Activated CD8-positive, alpha-beta memory T cell treated with anti-CD3 and anti-CD28 coated beads, Interleukin-2, amount 10 ng/mL, durations not matched to agents 7 days and 5 days (primary cell): ENCODE results near the gene ST6GALNAC2. TPM values are rescaled to one million over a fixed set of nuclear protein-coding genes. Genes with fewer than 3 reads are reported as not detected.
"Not testable (repeated sequence)": the region's sequence is repeated elsewhere in the genome, so short reads cannot be mapped to it uniquely, and the experiment has no call there.

Source experiments
- ATAC-seq: fragments of 150-1000 bp; cut with Tn5 transposase; one replicate; pipeline ENCODE4 v1.10.0; 2021; ENCODE audit warnings: moderate library complexity
- CTCF ChIA-PET: fragments of 350-600 bp; sonication (Branson Sonifier 250); formaldehyde crosslinking; loops from one replicate; lab custom pipeline; 2021; ENCODE audit warnings: antibody characterized with exemption; lab: Charles Lee
- DNase-seq: peaks from one replicate; pipeline ENCODE4 v3.0.0-alpha.2; 2020
- H3K27ac Mint-ChIP-seq: one replicate; pipeline ENCODE4 v1.8.0; 2021; ENCODE audit warnings: mild to moderate bottlenecking, mixed read lengths
- H3K27me3 Mint-ChIP-seq: one replicate; pipeline ENCODE4 v1.8.0; 2021; ENCODE audit warnings: mixed read lengths
- H3K36me3 Mint-ChIP-seq: one replicate; pipeline ENCODE4 v1.8.0; 2021; ENCODE audit warnings: mild to moderate bottlenecking, mixed read lengths
- H3K4me1 Mint-ChIP-seq: one replicate; pipeline ENCODE4 v1.8.0; 2021; ENCODE audit warnings: mixed read lengths
- H3K4me3 Mint-ChIP-seq: one replicate; pipeline ENCODE4 v1.8.0; 2021; ENCODE audit warnings: mild to moderate bottlenecking, moderate library complexity, mixed read lengths
- H3K9me3 Mint-ChIP-seq: one replicate; pipeline ENCODE4 v1.8.0; 2022; ENCODE audit warnings: low read depth, mixed read lengths
- total RNA-seq, 2 experiments: library from RNA; stranded (reverse); gene quantifications; one replicate each; pipeline ENCODE4 v1.2.3, GENCODE V29; 2021

ST6GALNAC2 gene
- total RNA-seq, 2 experiments from 2014 or later = not detected

GRCh38 chr17:76614064-76614759 lies 28.6 kb upstream of the ST6GALNAC2 start:
- peak; percentile 12 for ATAC-seq
- not testable (repeated sequence) for H3K27ac Mint-ChIP-seq

GRCh38 chr17:76612977-76613851 lies 27.6 kb upstream of the ST6GALNAC2 start:
- no peak for DNase-seq
- Mint-ChIP-seq H3K27me3 (no peaks in the 10 kb centered on the region), H3K27ac (no peak overlapping the region), H3K9me3 (no peaks in the 10 kb centered on the region), H3K4me1 (peaks cover 7% of the 10 kb centered on the region), H3K4me3 (no peak overlapping the region), H3K36me3 (no peaks in the 10 kb centered on the region)
- no peak for ATAC-seq
- CTCF ChIA-PET = interaction anchor here (1.0 to 2.6 kb wide), 6 partner anchors 10 to 599 kb away, joined by 3 to 14 read pairs (median 4); no protein-coding TSS in a partner anchor

More at GRCh38 chr17:76614064-76614759, 28.6 kb upstream of the ST6GALNAC2 start:
- DNase-seq, H3K36me3 Mint-ChIP-seq, H3K27me3 Mint-ChIP-seq, H3K4me3 Mint-ChIP-seq, H3K9me3 Mint-ChIP-seq, H3K4me1 Mint-ChIP-seq: not testable (repeated sequence)
- CTCF ChIA-PET = interaction anchor here (1.0 to 1.5 kb wide), 4 partner anchors 10 to 67 kb away, joined by 3 to 6 read pairs (median 4); no protein-coding TSS in a partner anchor

DNA sequence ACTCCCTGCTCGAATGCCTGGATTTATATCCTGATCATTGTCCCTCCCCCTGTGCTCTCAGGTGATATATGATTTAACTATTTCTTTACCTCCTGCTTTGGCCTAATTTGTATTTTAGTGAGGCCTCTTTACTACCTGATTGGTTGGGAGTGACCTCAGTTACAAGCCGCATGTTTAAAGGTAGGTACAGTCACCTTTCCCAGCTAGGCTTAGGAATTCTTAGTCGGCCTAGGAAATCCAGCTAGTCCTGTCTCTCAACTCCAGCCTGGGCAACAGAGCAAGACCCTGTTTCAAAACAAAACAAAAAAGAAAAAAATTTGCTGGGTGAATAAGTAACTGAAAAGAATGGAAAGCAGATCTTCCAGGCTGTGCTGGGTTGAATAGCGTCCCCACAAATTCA lies 26.8 kb upstream of the ST6GALNAC2 start:
- H3K4me1 Mint-ChIP-seq = peaks cover 7% of the 10 kb centered on the region
- CTCF ChIA-PET = interaction anchor here (1.1 to 2.6 kb wide), 2 partner anchors 11 to 598 kb away, joined by 3 to 14 read pairs; no protein-coding TSS in a partner anchor
- no peak overlapping the region for H3K27ac Mint-ChIP-seq
- no peak overlapping the region for H3K4me3 Mint-ChIP-seq
- no peaks in the 10 kb centered on the region for H3K27me3 Mint-ChIP-seq
- no peak for ATAC-seq
- H3K9me3 Mint-ChIP-seq = no peaks in the 10 kb centered on the region
- H3K36me3 Mint-ChIP-seq = no peaks in the 10 kb centered on the region
- DNase-seq = no peak

- H3K27ac Mint-ChIP-seq = no peak overlapping the region
- DNase-seq (no peak), ATAC-seq (no peak)
- no peaks in the 10 kb centered on the region for H3K27me3 Mint-ChIP-seq
- H3K36me3 Mint-ChIP-seq = no peaks in the 10 kb centered on the region
- CTCF ChIA-PET = interaction anchor here (0.5 to 2.6 kb wide), 3 partner anchors 12 to 96 kb away, joined by 3 to 14 read pairs (median 4); no protein-coding TSS in a partner anchor
- no peaks in the 10 kb centered on the region for H3K9me3 Mint-ChIP-seq
- peaks cover 7% of the 10 kb centered on the region for H3K4me1 Mint-ChIP-seq
- H3K4me3 Mint-ChIP-seq = no peak overlapping the region
Measured at GRCh38 chr17:76611758-76612157, 26.1 kb upstream of the ST6GALNAC2 start.

DNA sequence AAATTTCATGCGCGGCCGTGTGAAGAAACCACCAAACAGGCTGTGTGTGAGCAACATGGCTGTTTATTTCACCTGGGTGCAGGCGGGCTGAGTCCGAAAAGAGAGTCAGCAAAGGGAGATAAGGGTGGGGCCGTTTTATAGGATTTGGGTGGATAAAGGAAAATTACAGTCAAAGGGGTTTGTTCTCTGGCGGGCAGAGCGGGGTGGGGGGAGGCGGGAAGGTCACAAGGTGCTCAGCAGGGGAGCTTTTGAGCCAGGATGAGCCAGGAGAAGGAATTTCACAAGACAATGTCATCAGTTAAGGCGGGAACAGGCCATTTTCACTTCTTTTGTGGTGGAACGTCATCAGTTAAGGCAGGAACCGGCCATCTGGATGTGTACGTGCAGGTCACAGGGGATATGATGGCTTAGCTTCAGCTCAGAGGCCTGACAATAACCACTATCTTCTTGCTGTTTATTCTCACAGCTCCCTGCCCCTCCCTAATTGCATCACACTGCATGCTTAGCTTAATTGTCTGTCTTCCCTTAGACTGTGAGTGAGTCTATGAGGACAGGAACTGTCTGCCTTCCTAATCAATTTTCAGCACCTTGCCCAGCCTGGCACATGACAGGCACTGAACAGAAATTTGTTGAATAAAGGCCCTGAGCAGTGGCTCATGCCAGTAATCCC lies 25.6 kb upstream of the ST6GALNAC2 start:
- not testable (repeated sequence) for H3K36me3 Mint-ChIP-seq, H3K27me3 Mint-ChIP-seq, DNase-seq, H3K9me3 Mint-ChIP-seq, H3K4me3 Mint-ChIP-seq, ATAC-seq, H3K27ac Mint-ChIP-seq, H3K4me1 Mint-ChIP-seq
- CTCF ChIA-PET = interaction anchor here (0.8 to 2.6 kb wide), 2 partner anchors 12 to 13 kb away, joined by 3 to 14 read pairs; no protein-coding TSS in a partner anchor

DNA sequence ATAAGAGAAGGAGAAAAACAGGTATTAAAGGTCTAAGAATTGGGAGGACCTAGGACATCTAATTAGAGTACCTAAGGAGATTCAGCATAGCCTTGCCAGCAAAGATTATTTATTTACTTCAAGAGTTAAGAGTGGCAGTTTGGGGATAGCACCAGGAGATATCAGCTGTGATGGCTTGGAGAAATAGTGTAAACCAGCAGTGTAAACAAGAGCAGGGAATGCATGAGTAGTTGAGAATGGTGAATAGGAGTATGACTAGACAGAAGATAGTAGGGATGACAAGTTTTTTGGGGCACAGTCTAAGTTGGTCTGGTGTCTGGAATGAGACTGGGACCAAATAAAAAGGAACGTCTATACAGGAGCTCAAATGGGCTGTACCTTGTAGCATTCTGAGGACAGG lies 21.0 kb upstream of the ST6GALNAC2 start:
- H3K9me3 Mint-ChIP-seq, ATAC-seq, H3K36me3 Mint-ChIP-seq, H3K27ac Mint-ChIP-seq, CTCF ChIA-PET, H3K27me3 Mint-ChIP-seq, H3K4me1 Mint-ChIP-seq, H3K4me3 Mint-ChIP-seq, DNase-seq: not testable (repeated sequence)

DNA sequence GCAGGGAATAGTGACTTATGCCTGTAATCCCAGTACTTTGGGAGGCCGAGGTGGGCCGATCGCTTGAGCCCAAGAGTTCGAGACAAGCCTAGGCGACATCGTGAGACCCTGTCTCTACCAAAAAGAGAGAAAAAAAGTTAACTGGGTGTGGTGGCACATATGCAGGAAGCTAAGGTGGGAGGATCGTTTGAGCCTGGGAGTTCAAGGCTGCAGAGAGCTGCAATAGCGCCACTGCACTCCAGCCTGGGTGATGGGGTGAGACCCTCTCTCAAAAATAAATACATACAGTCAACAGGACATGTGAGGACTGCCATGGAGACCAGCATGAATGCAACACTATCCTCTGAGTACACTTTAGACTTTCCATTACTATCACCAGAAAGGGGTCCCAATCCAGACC lies 15.4 kb upstream of the ST6GALNAC2 start:
- CTCF ChIA-PET = interaction anchor here (1.0 to 1.8 kb wide), 3 partner anchors 13 to 30 kb away, joined by 3 to 6 read pairs (median 3); no protein-coding TSS in a partner anchor

GRCh38 chr17:76599694-76600460 lies 14.2 kb upstream of the ST6GALNAC2 start:
- Mint-ChIP-seq H3K4me3 (no peak overlapping the region), H3K4me1 (peaks cover 12% of the 10 kb centered on the region), H3K9me3 (no peaks in the 10 kb centered on the region), H3K27ac (no peak overlapping the region), H3K27me3 (peaks cover 28% of the 10 kb centered on the region), H3K36me3 (no peaks in the 10 kb centered on the region)
- CTCF ChIA-PET = interaction anchor here (0.6 to 2.6 kb wide), 6 partner anchors 14 to 1489 kb away, joined by 3 to 13 read pairs (median 5); no protein-coding TSS in a partner anchor
- no peak for DNase-seq
- no peak for ATAC-seq

More for the DNA sequence above, 15.4 kb upstream of the ST6GALNAC2 start:
- H3K9me3 Mint-ChIP-seq = no peaks in the 10 kb centered on the region
- peaks cover 12% of the 10 kb centered on the region for H3K4me1 Mint-ChIP-seq
- H3K4me3 Mint-ChIP-seq = no peak overlapping the region
- DNase-seq = no peak
- H3K36me3 Mint-ChIP-seq = no peaks in the 10 kb centered on the region
- peaks cover 24% of the 10 kb centered on the region for H3K27me3 Mint-ChIP-seq
- H3K27ac Mint-ChIP-seq = no peak overlapping the region
- ATAC-seq = no peak

DNA sequence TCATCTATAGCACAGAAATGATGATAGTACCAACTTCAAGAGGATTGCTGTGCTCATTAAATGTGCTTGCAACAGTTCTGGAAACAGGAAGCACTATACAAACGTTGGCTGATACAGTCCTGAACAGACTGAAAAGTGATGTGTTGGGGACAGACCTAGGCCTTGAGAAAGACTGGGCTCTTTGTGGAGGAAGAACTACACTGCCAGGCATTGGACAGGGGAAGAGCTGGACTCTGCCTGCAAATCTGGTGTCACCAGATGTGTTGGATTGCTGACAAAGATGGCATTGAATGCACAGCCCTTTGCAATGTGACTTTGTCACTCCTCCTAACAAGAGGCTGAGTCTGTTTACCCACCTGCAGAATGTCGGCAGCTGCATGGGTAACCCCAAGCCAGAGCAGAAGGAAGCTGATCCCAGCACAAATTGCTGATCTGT lies 12.4 kb upstream of the ST6GALNAC2 start:
- H3K27ac Mint-ChIP-seq = no peak overlapping the region
- no peak for ATAC-seq
- CTCF ChIA-PET = interaction anchor here (0.7 to 2.6 kb wide), 6 partner anchors 14 to 83 kb away, joined by 3 to 13 read pairs (median 4); no protein-coding TSS in a partner anchor

DNA sequence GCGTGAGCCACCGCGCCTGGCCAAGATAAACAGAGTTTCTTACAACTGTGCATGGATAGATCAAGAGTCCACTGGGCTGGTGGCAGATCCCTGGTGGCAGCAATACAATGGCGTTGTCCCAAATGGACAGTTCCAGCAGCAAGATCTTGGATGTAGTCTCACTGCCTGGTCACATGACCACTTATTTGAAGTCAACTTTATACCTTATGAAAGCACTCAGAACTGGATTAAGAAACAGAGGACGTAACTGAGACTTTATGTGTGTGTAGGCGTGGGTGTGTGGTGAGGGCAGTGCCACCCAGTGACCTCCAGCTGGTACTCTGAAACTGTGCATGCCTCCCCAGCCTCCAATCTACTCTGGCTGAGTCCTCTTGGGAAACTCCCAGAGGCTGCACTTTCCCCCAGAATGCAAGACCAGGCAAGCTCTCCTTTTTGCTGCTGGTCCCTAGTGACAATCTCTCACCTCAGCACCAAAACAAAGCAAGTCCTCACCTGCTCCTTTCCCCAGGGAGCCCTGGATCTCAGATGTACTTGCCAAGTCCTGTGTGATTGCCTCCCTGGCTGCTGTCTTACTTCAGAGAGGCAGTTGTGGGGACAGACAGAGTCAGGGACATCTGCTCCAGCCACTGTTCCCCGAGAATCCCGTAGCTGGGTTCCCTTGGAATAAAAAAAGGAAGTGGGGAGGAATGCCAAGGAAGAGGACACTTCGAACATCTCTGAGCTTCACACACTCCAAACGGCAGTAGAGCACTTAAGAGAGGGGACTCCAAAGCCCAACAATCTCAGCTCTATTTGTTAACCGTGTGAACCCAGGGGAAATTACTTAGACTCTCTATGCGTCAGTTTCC lies 11.7 kb upstream of the ST6GALNAC2 start:
- no peak overlapping the region for H3K4me3 Mint-ChIP-seq
- no peak overlapping the region for H3K27ac Mint-ChIP-seq
- H3K9me3 Mint-ChIP-seq = no peaks in the 10 kb centered on the region
- ATAC-seq (no peak), DNase-seq (no peak)
- CTCF ChIA-PET = interaction anchor here (0.8 to 2.6 kb wide), 4 partner anchors 14 to 74 kb away, joined by 3 to 13 read pairs (median 5); no protein-coding TSS in a partner anchor
- peaks cover 12% of the 10 kb centered on the region for H3K4me1 Mint-ChIP-seq
- H3K36me3 Mint-ChIP-seq = no peaks in the 10 kb centered on the region
- H3K27me3 Mint-ChIP-seq = peaks cover 31% of the 10 kb centered on the region

More for the DNA sequence above, 12.4 kb upstream of the ST6GALNAC2 start:
- Mint-ChIP-seq H3K9me3 (no peaks in the 10 kb centered on the region), H3K4me1 (peaks cover 12% of the 10 kb centered on the region), H3K27me3 (peaks cover 31% of the 10 kb centered on the region), H3K36me3 (no peaks in the 10 kb centered on the region), H3K4me3 (no peak overlapping the region)
- DNase-seq = no peak

GRCh38 chr17:76594690-76595089 lies 9.0 kb upstream of the ST6GALNAC2 start:
- Mint-ChIP-seq H3K4me3 (no peak overlapping the region), H3K36me3 (no peaks in the 10 kb centered on the region), H3K4me1 (no peaks in the 10 kb centered on the region), H3K27ac (no peak overlapping the region), H3K27me3 (peaks cover 30% of the 10 kb centered on the region), H3K9me3 (no peaks in the 10 kb centered on the region)
- ATAC-seq = no peak
- no peak for DNase-seq
- CTCF ChIA-PET = interaction anchor here (1.1 to 2.1 kb wide), 4 partner anchors 9 to 71 kb away, joined by 4 to 7 read pairs (median 6); partner anchors contain the start of gene ST6GALNAC2
